ENCODE results near the gene DNAJA4. TPM values are rescaled to one million over a fixed set of nuclear protein-coding genes. Genes with fewer than 3 reads are reported as not detected.

DNAJA4 gene
- 10 to 100 TPM; 38.1 to 38.8 TPM for total RNA-seq

- peak within 1 kb of the TSS; percentile 91 for H3K27ac Mint-ChIP-seq
- peak within 1 kb of the TSS; percentile 89 for H3K4me3 Mint-ChIP-seq
- no peaks in the 10 kb centered on the region for H3K9me3 Mint-ChIP-seq
- ChIA-PET POLR2A (interaction anchor here (0.7 to 2.1 kb wide), 11 partner anchors 10 to 275 kb away, joined by 3 to 13 read pairs (median 5); partner anchors contain the start of genes IDH3A, IREB2, PSMA4 and SKIC8), CTCF (interaction anchor here (0.8 to 2.8 kb wide), 9 partner anchors 9 to 156 kb away, joined by 3 to 12 read pairs (median 3); partner anchors contain the start of gene CIB2)
- peaks cover 27% of the 10 kb centered on the region for H3K4me1 Mint-ChIP-seq (ENCODE audit: low read depth)
- ATAC-seq (peak; percentile 71), DNase-seq (peak; percentile 69)
- intact Hi-C loops (cut with micrococcal nuclease), result no loop called here
- TF ChIP-seq, protein P1, sequence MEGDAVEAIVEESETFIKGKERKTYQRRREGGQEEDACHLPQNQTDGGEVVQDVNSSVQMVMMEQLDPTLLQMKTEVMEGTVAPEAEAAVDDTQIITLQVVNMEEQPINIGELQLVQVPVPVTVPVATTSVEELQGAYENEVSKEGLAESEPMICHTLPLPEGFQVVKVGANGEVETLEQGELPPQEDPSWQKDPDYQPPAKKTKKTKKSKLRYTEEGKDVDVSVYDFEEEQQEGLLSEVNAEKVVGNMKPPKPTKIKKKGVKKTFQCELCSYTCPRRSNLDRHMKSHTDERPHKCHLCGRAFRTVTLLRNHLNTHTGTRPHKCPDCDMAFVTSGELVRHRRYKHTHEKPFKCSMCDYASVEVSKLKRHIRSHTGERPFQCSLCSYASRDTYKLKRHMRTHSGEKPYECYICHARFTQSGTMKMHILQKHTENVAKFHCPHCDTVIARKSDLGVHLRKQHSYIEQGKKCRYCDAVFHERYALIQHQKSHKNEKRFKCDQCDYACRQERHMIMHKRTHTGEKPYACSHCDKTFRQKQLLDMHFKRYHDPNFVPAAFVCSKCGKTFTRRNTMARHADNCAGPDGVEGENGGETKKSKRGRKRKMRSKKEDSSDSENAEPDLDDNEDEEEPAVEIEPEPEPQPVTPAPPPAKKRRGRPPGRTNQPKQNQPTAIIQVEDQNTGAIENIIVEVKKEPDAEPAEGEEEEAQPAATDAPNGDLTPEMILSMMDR (IDR thresholded peaks at IDR 0.05), result no peak
- H3K36me3 Mint-ChIP-seq (ENCODE audit: low read depth), result peaks cover 5% of the 10 kb centered on the region
- H3K27me3 Mint-ChIP-seq, result no peaks in the 10 kb centered on the region
Measured at GRCh38 chr15:78264304-78265136, at the start of gene DNAJA4. TSS of gene DNAJA4 (plus strand) at chr15:78264562. CDS start at chr15:78264764, 202 bp downstream.

DNA sequence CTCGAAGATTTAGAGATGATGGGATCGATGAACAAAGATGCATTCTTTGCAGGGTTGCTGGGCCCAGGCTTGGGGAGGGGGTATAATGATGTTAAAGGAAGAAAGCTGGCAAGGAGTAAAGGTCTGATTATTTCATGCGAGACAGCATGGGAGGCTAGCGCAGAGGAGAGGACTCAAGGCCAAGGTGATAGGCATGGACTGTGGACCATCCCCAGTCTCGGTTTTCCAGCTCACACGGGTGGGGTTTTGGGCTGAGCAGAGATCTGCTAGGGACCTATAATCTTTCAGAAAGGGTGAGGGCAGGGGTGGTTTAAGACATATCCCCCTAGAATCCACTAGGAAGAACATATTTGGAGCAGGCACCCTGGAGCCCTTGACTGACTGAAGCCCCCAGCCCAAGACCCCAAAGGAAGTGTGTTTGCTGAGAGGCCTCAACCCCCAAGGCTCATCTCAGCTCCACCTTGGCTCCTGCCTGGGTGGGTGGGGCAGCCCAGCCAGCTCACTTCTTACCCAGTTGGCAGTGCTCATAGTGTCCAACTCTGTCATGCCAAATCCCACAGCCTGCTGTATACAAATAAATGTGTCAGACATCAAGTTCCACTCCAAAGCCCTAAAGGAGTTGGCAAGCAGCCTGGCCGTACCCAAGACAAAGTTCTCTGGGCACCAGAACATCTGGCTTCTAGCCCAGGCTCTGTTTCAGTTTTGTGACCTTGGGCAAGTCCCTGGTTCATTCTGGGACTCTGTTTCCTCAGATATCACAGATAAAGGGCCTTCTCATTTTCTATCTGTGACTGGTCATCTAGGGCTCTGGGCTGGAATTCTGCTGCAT is 47.9 kb upstream of the DNAJA4 start:
- Mint-ChIP-seq H3K9me3 (no peaks in the 10 kb centered on the region), H3K4me3 (no peak overlapping the region), H3K4me1 (ENCODE audit: low read depth) (no peaks in the 10 kb centered on the region), H3K27ac (no peak overlapping the region), H3K27me3 (peaks cover 4% of the 10 kb centered on the region), H3K36me3 (ENCODE audit: low read depth) (no peaks in the 10 kb centered on the region)
- ChIA-PET CTCF (interaction anchor here (2.1 kb wide), 1 partner anchor 23 kb away, joined by 9 read pairs; no protein-coding TSS in a partner anchor), POLR2A (no interaction called here)
- intact Hi-C loops (cut with micrococcal nuclease), result no loop called here
- ATAC-seq (no peak), DNase-seq (no peak)
- TF ChIP-seq, protein P1 (IDR thresholded peaks at IDR 0.05), result no peak

GRCh38 chr15:78220713-78221112 is 43.6 kb upstream of the DNAJA4 start:
- no peak for DNase-seq
- no peak for ATAC-seq
- Mint-ChIP-seq H3K27me3 (no peaks in the 10 kb centered on the region), H3K4me3 (no peak overlapping the region), H3K9me3 (no peaks in the 10 kb centered on the region), H3K36me3 (ENCODE audit: low read depth) (no peaks in the 10 kb centered on the region), H3K4me1 (ENCODE audit: low read depth) (peaks cover 3% of the 10 kb centered on the region), H3K27ac (no peak overlapping the region)
- intact Hi-C loops (cut with micrococcal nuclease), result no loop called here
- TF ChIP-seq, protein P1 (IDR thresholded peaks at IDR 0.05), result no peak
- POLR2A ChIA-PET, result no interaction called here
- CTCF ChIA-PET, result no interaction called here

DNA sequence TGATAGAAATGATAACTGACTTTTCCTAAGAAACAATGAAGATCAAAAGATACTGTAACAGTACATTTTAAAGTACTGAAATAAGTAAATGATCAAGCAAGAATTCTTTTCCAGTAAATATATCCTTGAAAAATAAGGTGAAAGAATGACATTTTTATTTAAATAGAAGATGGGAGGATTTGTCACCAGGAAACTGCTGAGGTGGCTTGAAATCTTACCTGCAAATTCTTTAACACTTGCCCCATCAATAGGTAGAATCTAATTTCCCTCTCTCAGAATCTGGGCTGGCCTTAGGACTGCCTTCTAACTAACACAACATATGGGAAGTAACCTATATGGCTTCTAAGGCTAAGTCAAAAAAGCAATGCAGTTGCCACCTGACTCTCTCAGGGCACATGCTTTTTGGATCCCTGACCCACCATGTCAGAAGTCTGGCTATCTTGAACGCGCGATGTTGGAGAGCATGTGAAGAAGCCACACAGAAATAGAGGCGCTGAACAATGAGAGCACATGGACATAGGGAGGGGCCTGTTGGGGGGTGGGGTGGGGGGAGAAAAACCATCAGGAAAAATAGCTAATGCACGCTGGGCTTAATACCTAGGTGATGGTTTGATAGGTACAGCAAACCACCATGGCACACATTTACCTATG is 41.5 kb upstream of the DNAJA4 start:
- Mint-ChIP-seq H3K27ac (no peak overlapping the region), H3K9me3 (no peaks in the 10 kb centered on the region), H3K36me3 (ENCODE audit: low read depth) (no peaks in the 10 kb centered on the region), H3K27me3 (no peaks in the 10 kb centered on the region), H3K4me3 (no peak overlapping the region), H3K4me1 (ENCODE audit: low read depth) (peaks cover 7% of the 10 kb centered on the region)
- CTCF ChIA-PET, result interaction anchor here (2.9 to 3.3 kb wide), 2 partner anchors 18 to 27 kb away, joined by 14 to 22 read pairs; no protein-coding TSS in a partner anchor
- TF ChIP-seq, protein P1 (IDR thresholded peaks at IDR 0.05), result no peak
- ATAC-seq (no peak), DNase-seq (no peak)
- intact Hi-C loops (cut with micrococcal nuclease), result no loop called here
- POLR2A ChIA-PET, result no interaction called here
